Activated T-cell treated with anti-CD3 and anti-CD28 coated beads, Interleukin-2, amount 50 U/mL, for 4 hours (primary cell): ENCODE measurements around the gene STXBP5. TPM values are rescaled to one million over a fixed set of nuclear protein-coding genes. Genes with fewer than 3 reads are reported as not detected.

Source experiments
- ATAC-seq, 2 donors: fragments of 200-7000 bp; cut with Tn5 transposase; one replicate each; pipeline ENCODE4 v1.10.0; 2021
- DNase-seq: peaks from one replicate; pipeline ENCODE4 v3.0.0-alpha.2; 2020
- H3K27me3 Mint-ChIP-seq: one replicate; pipeline ENCODE4 v1.8.0; 2021; ENCODE audit warnings: low read depth, mixed read lengths
- H3K36me3 Mint-ChIP-seq: one replicate; pipeline ENCODE4 v1.8.0; 2022; ENCODE audit warnings: mixed read lengths; ENCODE audit not compliant: insufficient read depth
- H3K4me1 Mint-ChIP-seq: one replicate; pipeline ENCODE4 v1.8.0; 2021; ENCODE audit warnings: low read depth, mixed read lengths
- H3K4me3 Mint-ChIP-seq: one replicate; pipeline ENCODE4 v1.8.0; 2021; ENCODE audit warnings: mild to moderate bottlenecking, moderate library complexity, mixed read lengths
- H3K9me3 Mint-ChIP-seq: one replicate; pipeline ENCODE4 v1.8.0; 2021; ENCODE audit warnings: mixed read lengths
- total RNA-seq, 3 donors: library from RNA; stranded (reverse); gene quantifications; one replicate each; pipeline ENCODE4 v1.2.1, GENCODE V29; 2021

The STXBP5 gene
- total RNA-seq, 3 donors from 2014 or later = 18.4 to 19.7 (median 19.4) TPM

GRCh38 chr6:147194652-147195411 lies 9.4 kb upstream of the STXBP5 start:
- no peaks in the 10 kb centered on the region for H3K9me3 Mint-ChIP-seq

GRCh38 chr6:147195510-147195909 lies 8.7 kb upstream of the STXBP5 start:
- H3K36me3 Mint-ChIP-seq = no peaks in the 10 kb centered on the region
- peaks cover 24% of the 10 kb centered on the region for H3K4me1 Mint-ChIP-seq
- H3K27me3 Mint-ChIP-seq = no peaks in the 10 kb centered on the region
- H3K9me3 Mint-ChIP-seq = no peaks in the 10 kb centered on the region
- H3K4me3 Mint-ChIP-seq = peak overlapping the region; percentile 36
- ATAC-seq = peak; percentile 65 to 69
- no peak for DNase-seq

More at GRCh38 chr6:147194652-147195411, 9.4 kb upstream of the STXBP5 start:
- ATAC-seq (peak; percentile 83 to 87), DNase-seq (no peak)
- Mint-ChIP-seq H3K4me3 (peak overlapping the region; percentile 14), H3K27me3 (no peaks in the 10 kb centered on the region), H3K36me3 (no peaks in the 10 kb centered on the region), H3K4me1 (peaks cover 24% of the 10 kb centered on the region)

- ATAC-seq (no peak), DNase-seq (no peak)
- Mint-ChIP-seq H3K27me3 (no peaks in the 10 kb centered on the region), H3K9me3 (no peaks in the 10 kb centered on the region), H3K4me1 (peaks cover 24% of the 10 kb centered on the region), H3K36me3 (no peaks in the 10 kb centered on the region), H3K4me3 (no peak overlapping the region)
Measured at GRCh38 chr6:147195987-147196386, 8.2 kb upstream of the STXBP5 start.

GRCh38 chr6:147200711-147201110 lies 3.5 kb upstream of the STXBP5 start:
- Mint-ChIP-seq H3K9me3 (no peaks in the 10 kb centered on the region), H3K4me3 (no peak overlapping the region), H3K27me3 (no peaks in the 10 kb centered on the region), H3K4me1 (peaks cover 19% of the 10 kb centered on the region), H3K36me3 (no peaks in the 10 kb centered on the region)
- ATAC-seq (no peak), DNase-seq (no peak)

GRCh38 chr6:147201885-147202515 lies 2.2 kb upstream of the STXBP5 start:
- no peaks in the 10 kb centered on the region for H3K36me3 Mint-ChIP-seq
- no peaks in the 10 kb centered on the region for H3K9me3 Mint-ChIP-seq
- DNase-seq (no peak), ATAC-seq (no peak)
- H3K27me3 Mint-ChIP-seq = no peaks in the 10 kb centered on the region
- H3K4me1 Mint-ChIP-seq = peaks cover 22% of the 10 kb centered on the region
- peak overlapping the region; percentile 97 for H3K4me3 Mint-ChIP-seq

- no peaks in the 10 kb centered on the region for H3K36me3 Mint-ChIP-seq
- peak; percentile 69 for DNase-seq
- ATAC-seq = peak; percentile 79
- no peaks in the 10 kb centered on the region for H3K9me3 Mint-ChIP-seq
- H3K4me3 Mint-ChIP-seq = peak overlapping the region; percentile 97
- peaks cover 28% of the 10 kb centered on the region for H3K4me1 Mint-ChIP-seq
- H3K27me3 Mint-ChIP-seq = no peaks in the 10 kb centered on the region
Measured at GRCh38 chr6:147202516-147203310, 1.5 kb upstream of the STXBP5 start.

GRCh38 chr6:147203311-147204059 lies 732 bp upstream of the STXBP5 start:
- no peaks in the 10 kb centered on the region for H3K9me3 Mint-ChIP-seq
- peak overlapping the region; percentile 97 for H3K4me3 Mint-ChIP-seq
- DNase-seq (peak; percentile 57), ATAC-seq (peak; percentile 79)
- peaks cover 34% of the 10 kb centered on the region for H3K4me1 Mint-ChIP-seq
- H3K36me3 Mint-ChIP-seq = no peaks in the 10 kb centered on the region
- no peaks in the 10 kb centered on the region for H3K27me3 Mint-ChIP-seq

GRCh38 chr6:147204843-147205311 lies 660 bp downstream of the STXBP5 start:
- H3K36me3 Mint-ChIP-seq = no peaks in the 10 kb centered on the region
- peaks cover 44% of the 10 kb centered on the region for H3K4me1 Mint-ChIP-seq
- H3K27me3 Mint-ChIP-seq = no peaks in the 10 kb centered on the region
- DNase-seq (no peak), ATAC-seq (no peak)
- H3K9me3 Mint-ChIP-seq = no peaks in the 10 kb centered on the region
- peak overlapping the region; percentile 85 for H3K4me3 Mint-ChIP-seq

GRCh38 chr6:147205690-147206600 lies 1.7 kb downstream of the STXBP5 start:
- Mint-ChIP-seq H3K27me3 (no peaks in the 10 kb centered on the region), H3K4me3 (peak overlapping the region; percentile 85), H3K4me1 (peaks cover 45% of the 10 kb centered on the region), H3K36me3 (no peaks in the 10 kb centered on the region), H3K9me3 (no peaks in the 10 kb centered on the region)
- DNase-seq = no peak
- no peak for ATAC-seq

- Mint-ChIP-seq H3K27me3 (no peaks in the 10 kb centered on the region), H3K4me3 (no peak overlapping the region), H3K9me3 (no peaks in the 10 kb centered on the region), H3K36me3 (peaks cover 2% of the 10 kb centered on the region), H3K4me1 (peaks cover 39% of the 10 kb centered on the region)
- no peak for DNase-seq
- ATAC-seq = no peak
Measured at GRCh38 chr6:147207351-147207750, 3.1 kb downstream of the STXBP5 start.

- Mint-ChIP-seq H3K9me3 (no peaks in the 10 kb centered on the region), H3K4me1 (peaks cover 39% of the 10 kb centered on the region), H3K27me3 (no peaks in the 10 kb centered on the region), H3K4me3 (no peak overlapping the region), H3K36me3 (peaks cover 2% of the 10 kb centered on the region)
- ATAC-seq = no peak
- no peak for DNase-seq
Measured at GRCh38 chr6:147207837-147208754, 3.9 kb downstream of the STXBP5 start.

- H3K4me1 Mint-ChIP-seq = peaks cover 40% of the 10 kb centered on the region
Measured at GRCh38 chr6:147209762-147210449, 5.7 kb downstream of the STXBP5 start.

More at GRCh38 chr6:147209762-147210449, 5.7 kb downstream of the STXBP5 start:
- Mint-ChIP-seq H3K4me3 (no peak overlapping the region), H3K9me3 (no peaks in the 10 kb centered on the region), H3K36me3 (peaks cover 2% of the 10 kb centered on the region), H3K27me3 (no peaks in the 10 kb centered on the region)
- no peak for ATAC-seq
- no peak for DNase-seq
